Measurements from ENCODE around the gene EML1.

Gene EML1

DNA sequence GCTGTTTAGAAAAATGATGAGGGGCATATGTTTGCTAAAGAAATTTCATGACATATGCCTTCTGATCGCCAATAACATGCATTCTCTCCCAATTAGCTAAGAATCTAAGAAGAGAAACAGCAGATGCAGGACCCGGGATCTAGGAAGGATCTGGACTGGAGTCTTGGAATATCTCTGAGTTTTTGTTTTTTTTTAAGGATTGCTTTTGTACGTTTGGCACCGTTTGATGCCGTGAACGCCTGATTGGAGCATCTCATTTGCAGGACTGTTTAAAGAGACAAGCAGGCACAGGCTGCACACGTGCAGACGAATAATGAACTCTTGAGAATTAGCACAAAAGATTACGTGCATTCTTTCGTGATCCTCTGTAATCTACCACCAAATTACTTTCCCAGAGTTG lies 13.6 kb downstream of the EML1 start:
- DNase-seq = no peak

DNA sequence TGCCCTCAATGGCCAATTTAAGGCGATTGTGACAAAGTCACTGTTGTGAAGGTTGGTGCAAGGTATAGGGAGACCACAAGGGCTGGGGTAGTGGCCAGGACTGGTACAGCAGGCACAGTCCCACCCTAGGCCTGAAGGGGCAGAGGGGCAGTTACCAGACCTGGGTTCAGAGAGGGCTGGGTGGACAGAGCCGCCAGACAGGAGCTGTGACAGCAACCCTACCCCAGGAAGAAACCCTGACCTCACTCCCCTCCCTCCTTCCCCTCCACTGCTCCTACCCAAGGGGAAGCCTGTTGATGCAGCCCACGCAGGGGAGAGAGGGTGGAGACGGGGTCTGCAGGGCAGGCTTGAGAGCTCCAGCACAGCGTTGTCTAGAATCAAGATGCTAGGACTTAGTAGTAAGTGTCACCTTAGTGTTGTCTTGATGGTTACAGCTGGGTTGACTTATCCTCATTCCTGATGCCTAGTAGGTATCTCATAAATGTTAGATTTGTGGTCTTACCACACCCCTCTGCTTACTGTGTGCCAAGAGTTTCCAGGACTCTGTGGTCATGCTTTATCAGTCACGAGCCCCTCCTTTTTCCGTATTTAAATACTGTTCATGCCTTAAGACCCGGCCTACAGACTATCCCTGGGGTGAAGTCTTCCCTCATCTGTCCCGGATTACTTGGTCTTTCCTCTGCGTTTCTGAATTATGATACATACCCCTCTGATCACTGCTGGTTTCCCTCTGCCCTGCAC lies 14.4 kb downstream of the EML1 start:
- no peak for DNase-seq

DNA sequence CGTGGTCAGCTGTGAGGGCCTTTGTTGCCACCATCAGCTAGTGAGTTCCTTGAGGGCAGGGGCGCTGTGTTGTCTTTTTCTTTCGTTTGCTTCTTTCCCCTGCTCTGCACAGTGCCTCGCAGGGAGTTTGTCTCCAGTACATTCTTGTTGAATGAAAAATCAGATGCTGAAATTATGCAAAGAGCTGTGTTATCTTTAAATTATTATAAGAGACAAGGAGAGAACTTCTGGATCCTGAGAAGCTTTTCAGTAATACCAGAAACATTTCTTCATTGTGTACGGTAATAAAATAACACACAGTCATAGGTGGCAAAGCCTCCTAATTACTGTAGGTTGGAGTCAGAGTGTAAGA lies 14.9 kb downstream of the EML1 start:
- no peak for DNase-seq

GRCh38 chr14:99808515-99808914 lies 15.3 kb downstream of the EML1 start:
- DNase-seq = no peak

- DNase-seq = no peak
Measured at GRCh38 chr14:99809360-99809759, 16.1 kb downstream of the EML1 start.

GRCh38 chr14:99809859-99810558 lies 16.8 kb downstream of the EML1 start:
- DNase-seq = no peak

GRCh38 chr14:99810559-99810874 lies 17.3 kb downstream of the EML1 start:
- no peak for DNase-seq

DNA sequence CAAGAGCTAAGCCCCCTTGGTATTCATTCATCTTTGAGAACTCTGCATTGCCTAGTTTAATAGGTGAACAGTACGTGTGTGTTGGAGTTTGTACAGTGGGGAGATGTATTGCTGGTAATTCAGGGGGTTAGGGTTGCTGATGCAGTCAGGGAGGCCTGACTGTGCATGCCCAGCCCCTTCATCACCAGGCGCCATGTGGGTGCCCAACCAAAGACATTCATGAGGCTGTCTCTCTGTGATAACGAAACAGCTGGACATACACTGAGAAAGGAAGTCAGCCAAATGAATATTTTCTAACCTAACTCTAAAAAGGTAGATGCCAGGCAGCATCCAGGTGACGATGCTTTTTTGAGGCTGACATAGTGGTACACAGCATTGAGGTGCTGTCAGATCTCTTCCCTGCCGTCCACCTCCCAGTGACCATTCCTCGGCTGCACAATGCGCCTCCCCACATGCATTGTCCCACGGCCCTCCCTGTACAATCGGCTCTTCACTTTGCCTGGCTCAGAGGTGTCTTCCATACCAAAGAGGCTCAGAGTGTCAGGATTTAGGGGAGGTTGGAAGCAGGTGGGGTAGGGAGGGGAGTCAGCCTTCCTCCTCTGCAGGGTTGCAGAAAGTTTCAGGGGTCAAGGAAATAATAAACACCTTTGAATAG lies 19.0 kb downstream of the EML1 start:
- no peak for DNase-seq

DNA sequence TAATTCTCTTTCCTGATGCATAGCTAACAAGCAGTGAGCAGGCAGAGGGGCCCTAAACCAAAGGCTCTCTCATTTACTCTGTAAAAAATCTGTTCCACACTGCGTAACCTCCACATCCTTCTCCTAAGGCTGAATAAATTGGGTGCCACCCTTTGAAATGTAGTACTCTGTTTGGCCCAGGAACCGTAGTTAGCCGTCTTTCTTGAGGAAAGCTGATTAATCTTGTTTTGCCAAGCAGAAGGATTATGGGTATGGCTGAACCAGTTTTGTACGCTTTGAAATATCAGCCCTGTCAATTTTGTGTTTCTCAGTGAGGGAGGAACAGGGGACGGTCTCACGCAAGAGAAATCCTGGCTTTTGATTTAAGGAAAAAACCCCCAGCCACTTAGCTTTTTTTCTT lies 19.7 kb downstream of the EML1 start:
- DNase-seq = no peak

DNA sequence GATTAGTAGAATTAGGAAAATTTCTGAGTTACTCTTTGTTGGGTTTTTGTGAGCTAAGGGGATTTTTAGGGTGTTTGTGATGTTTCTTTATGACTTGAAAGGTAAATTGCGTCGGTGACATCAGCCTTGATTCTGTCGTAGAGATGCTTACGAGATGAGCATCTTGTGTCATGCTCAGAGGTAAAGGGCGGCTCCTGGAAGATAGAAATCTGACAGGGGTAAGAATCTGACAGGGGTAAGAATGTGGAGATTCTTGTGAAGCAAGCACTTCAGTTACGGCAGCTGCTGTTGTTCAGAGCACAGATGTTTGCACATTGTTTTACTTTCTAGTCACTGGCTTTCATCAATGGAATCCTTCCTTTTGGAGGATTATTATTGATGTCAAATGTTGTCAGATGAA lies 22.5 kb downstream of the EML1 start:
- DNase-seq = no peak

- DNase-seq = no peak
Measured at GRCh38 chr14:99816217-99816616, 23.0 kb downstream of the EML1 start.

GRCh38 chr14:99816642-99817041 lies 23.4 kb downstream of the EML1 start:
- no peak for DNase-seq

DNA sequence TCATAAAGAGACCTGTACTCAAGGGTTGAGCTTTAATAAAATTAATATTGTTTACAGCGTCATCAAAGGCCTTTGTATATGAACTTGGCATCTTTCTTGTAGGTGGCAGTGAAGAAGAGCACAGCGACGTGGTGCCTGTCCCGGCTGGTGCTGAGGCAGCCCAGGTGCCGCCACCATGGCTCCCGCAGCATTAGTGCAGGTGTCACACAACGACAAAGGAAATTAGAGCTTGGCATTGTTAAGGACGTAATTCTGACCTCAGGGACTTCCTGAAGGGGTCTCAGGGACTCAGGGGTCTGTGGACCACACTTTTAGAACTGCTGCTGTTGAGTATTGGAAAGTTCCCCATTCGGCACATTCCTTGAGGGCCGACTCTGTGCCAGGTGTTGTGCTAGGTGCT lies 24.1 kb downstream of the EML1 start:
- DNase-seq = no peak

- no peak for DNase-seq
Measured at GRCh38 chr14:99818503-99819036, 25.4 kb downstream of the EML1 start.

DNA sequence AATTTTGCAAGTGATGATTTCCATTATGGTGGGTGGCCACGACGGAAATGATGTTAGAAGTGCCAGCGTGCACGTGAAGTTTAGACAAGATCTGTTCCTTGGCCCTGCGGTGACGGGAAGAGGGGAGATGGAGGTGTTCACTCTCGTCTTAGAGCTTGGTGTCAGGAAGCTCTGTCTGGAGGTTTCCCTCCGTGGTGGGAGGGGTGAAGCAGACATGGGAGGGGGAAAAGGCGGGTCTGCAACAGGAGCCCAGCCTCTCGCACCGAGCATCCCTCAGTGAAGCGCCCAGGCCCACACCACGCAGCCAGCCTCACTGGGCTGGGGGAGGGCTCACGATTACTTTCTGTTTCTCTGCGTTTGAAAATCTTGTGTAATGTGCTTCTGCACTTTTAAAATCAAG lies 26.3 kb downstream of the EML1 start:
- no peak for DNase-seq

GRCh38 chr14:99820702-99821331 lies 27.6 kb downstream of the EML1 start:
- DNase-seq = no peak

GRCh38 chr14:99821519-99822508 lies 28.6 kb downstream of the EML1 start:
- no peak for DNase-seq

DNA sequence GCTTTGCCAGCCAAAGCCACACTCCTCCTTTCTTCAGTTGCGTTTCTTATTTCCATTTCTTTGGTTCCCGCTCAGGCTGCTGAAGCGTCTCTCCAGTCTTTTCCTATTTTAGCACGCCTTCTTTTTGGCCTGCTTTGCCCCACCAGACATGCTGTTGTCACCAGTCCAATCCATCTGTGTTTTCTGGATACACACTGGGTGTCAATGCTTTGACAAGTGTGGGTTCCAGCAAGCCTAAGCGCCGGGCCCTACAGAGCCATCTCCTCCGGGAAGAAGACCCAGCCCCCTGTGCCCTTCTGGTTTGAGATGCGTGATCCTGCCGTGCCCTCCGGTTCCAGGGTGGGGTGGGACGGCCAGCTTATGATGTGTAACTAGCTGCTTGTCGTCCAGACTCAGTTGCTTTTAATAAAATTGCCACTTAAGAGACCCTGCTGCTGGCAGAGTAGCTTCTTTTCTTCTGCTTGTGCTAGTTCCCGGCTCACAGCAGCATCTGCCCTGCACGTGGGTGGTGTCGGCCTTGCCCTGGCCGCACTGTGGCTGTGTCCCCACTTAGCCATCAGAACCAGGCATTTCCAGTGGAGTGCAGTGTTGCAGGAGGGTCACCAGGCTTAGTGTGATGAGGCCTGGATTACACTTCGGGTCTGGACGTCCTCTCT lies 29.7 kb downstream of the EML1 start:
- DNase-seq = no peak

DNA sequence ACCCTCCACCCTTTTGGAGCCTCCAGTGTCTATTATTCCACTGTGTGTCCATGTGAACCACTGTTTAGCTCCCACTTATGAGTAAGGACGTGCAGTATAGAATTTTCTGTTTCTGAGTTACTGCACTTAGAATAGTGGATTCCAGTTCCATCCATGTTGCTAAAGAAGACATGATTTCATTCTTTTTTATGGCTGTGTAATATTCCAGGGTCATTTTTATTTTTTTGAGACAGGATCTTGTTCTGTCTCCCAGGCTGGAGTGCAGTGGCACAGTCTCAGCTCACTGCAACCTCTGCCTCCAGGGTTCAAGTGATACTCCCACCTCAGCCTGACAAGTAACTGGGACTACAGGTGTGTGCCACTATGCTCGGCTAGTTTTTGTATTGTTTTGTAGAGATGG lies 31.6 kb downstream of the EML1 start:
- no peak for DNase-seq

DNA sequence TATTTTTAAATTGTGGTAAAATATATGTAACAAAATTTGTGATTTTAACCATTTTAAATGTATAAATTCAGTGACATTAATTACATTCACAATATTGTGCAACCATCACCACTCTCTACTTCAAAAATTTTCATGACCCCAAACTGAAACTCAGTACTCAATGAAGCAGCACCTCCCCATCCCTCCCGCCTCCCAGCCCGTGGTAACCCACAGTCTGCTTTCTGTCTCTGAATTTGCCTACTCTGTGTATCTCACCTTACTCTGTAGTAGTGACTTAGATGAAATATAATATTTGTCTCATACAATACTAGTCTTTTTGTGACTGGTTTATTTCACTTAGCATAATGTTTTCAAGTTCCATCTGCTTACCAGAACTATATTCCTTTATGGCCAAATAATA lies 36.2 kb downstream of the EML1 start:
- DNase-seq = no peak

DNA sequence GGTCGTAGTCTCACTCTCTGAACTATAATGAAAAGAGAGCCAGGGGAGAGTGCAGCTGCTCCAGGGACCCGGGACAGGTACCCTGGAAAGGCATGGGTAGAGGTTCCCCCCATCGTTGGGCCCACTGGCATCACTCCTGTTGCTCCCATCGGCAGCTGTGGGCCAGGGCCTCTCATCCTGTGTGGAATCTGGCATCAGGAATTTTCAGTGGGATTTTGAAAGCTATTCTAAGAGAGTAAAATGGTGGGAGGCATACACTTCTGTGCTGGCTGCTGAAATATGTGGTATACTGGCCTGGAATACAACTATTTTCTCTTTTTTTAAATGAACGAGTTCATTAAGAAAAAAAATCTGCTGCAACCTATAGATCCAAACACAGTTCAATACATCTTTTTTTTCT lies 38.1 kb downstream of the EML1 start:
- no peak for DNase-seq

Data from activated T-cell treated with anti-CD3 and anti-CD28 coated beads, Interleukin-2, amount 50 U/mL, for 1 hour (primary cell).